ENCODE results near the gene NPHP4.

GRCh38 chr1:5910666-5911065 is 81.6 kb downstream of the NPHP4 start:
- TF ChIP-seq EZH2 (IDR thresholded peaks at IDR 0.05) (no peak), POLR2AphosphoS5 (IDR thresholded peaks at IDR 0.05; ENCODE audit: borderline replicate concordance, low read depth, low read length) (no peak)

Measured in SK-N-MC (cell line).